H1 (cell line): ENCODE results near the gene LIMK2. TPM values are rescaled to one million over a fixed set of nuclear protein-coding genes. Genes with fewer than 3 reads are reported as not detected.

Source experiments
- NRF1 ChIP-seq: IDR thresholded peaks from 2 replicates; pipeline ENCODE4 v1.6.1; 2011; ENCODE audit warnings: mild to moderate bottlenecking, low read depth, low read length, improper control_type of control experiment
- PHF8 ChIP-seq: fragments of 200-600 bp; sonication (generic); conservative IDR thresholded peaks from 2 replicates; pipeline ENCODE4 v1.7.1; 2012; ENCODE audit warnings: low read depth, mild to moderate bottlenecking, inconsistent platforms, low read length, moderate library complexity
- RNF2 ChIP-seq: fragments of 200-900, 300-1000 bp; sonication (generic); IDR thresholded peaks from 2 replicates; pipeline ENCODE4 v1.7.1; 2016; ENCODE audit warnings: borderline replicate concordance, low read depth, mild to moderate bottlenecking, antibody characterized with exemption, low read length; ENCODE audit not compliant: poor library complexity, severe bottlenecking; ENCODE audit errors: missing control alignments
- TBP ChIP-seq: IDR thresholded peaks from 2 replicates; pipeline ENCODE4 v1.6.1; 2011; ENCODE audit warnings: low read depth, low read length, improper control_type of control experiment
- polyA plus RNA-seq, 7 experiments: library from polyadenylated mRNA; depleted of rRNA in 3 of 7; stranded (reverse) in 5 of 7; unstranded in 2 of 7; fragments of >200 nt in 5 of 7; fragments of 200-250 nt in 2 of 7; gene quantifications; 1 replicate in 5 of 7; 2 replicates in 1 of 7; 4 replicates in 1 of 7; pipeline versions ENCODE4 v1.2.1 to v1.2.3, GENCODE V29; 2011 to 2013; ENCODE audit warnings: missing spikeins in 2 of 7, mixed read lengths in 2 of 7
- total RNA-seq: library from RNA; stranded (reverse); fragmentation: NEBNext Ultra II Directional; extraction: Animal tissue kit (Norgen Biotek cat#: 25700); gene quantifications from 2 replicates; pipeline ENCODE4 v1.2.1, GENCODE V29; 2021
- TF ChIP-seq, protein P1 (sequence below): fragments of 300-600 bp; sonication (generic); IDR thresholded peaks from 2 replicates; pipeline ENCODE4 v1.7.1; 2012; ENCODE audit warnings: low read length, moderate library complexity, mild to moderate bottlenecking, inconsistent platforms; ENCODE audit not compliant: insufficient replicate concordance
- TF ChIP-seq, protein P2 (sequence below), 3 experiments: IDR thresholded peaks; 1 replicate in 2 of 3; 2 replicates in 1 of 3; pipeline versions ENCODE4 v1.5.1 to v1.6.1; 2011; ENCODE audit warnings: low read length in 3 of 3, mild to moderate bottlenecking in 3 of 3, inconsistent platforms in 2 of 3, low read depth in 1 of 3, moderate library complexity in 1 of 3; ENCODE audit not compliant: insufficient read depth in 1 of 3; ENCODE audit errors: control extremely low read depth in 1 of 3

LIMK2 gene
- total and polyA plus RNA-seq, 2 of the 8 experiments (the other 6 are each of a cell fraction or from before 2014, with no cell fraction given), result 13.2 to 37.6 TPM

DNA sequence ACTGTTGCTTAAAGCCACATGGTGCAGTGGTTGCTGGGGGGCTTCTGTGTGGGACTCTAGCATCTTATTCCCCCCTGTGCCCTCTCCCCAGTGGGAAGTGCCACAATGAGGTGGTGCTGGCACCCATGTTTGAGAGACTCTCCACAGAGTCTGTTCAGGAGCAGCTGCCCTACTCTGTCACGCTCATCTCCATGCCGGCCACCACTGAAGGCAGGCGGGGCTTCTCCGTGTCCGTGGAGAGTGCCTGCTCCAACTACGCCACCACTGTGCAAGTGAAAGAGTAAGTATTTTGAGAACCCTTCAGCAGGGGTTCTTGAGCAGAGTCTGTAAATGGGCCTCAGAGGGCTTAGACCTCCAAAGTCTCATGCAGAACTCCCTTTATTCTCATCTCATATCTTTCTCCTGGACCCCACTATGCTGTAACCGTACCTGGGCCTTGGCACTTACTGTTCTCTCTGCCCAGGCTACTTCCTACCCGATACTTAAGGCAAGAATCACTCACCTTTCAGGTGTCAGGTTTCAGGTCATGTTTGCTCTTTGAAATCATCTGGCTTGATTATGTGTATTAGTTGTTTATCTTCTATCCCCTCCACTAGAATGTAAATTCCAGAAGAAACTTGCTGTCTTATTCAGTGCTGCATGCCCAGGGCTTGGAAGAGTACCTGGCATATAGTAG is 47.8 kb downstream of the LIMK2 start (continued):
- TF ChIP-seq, protein P1, sequence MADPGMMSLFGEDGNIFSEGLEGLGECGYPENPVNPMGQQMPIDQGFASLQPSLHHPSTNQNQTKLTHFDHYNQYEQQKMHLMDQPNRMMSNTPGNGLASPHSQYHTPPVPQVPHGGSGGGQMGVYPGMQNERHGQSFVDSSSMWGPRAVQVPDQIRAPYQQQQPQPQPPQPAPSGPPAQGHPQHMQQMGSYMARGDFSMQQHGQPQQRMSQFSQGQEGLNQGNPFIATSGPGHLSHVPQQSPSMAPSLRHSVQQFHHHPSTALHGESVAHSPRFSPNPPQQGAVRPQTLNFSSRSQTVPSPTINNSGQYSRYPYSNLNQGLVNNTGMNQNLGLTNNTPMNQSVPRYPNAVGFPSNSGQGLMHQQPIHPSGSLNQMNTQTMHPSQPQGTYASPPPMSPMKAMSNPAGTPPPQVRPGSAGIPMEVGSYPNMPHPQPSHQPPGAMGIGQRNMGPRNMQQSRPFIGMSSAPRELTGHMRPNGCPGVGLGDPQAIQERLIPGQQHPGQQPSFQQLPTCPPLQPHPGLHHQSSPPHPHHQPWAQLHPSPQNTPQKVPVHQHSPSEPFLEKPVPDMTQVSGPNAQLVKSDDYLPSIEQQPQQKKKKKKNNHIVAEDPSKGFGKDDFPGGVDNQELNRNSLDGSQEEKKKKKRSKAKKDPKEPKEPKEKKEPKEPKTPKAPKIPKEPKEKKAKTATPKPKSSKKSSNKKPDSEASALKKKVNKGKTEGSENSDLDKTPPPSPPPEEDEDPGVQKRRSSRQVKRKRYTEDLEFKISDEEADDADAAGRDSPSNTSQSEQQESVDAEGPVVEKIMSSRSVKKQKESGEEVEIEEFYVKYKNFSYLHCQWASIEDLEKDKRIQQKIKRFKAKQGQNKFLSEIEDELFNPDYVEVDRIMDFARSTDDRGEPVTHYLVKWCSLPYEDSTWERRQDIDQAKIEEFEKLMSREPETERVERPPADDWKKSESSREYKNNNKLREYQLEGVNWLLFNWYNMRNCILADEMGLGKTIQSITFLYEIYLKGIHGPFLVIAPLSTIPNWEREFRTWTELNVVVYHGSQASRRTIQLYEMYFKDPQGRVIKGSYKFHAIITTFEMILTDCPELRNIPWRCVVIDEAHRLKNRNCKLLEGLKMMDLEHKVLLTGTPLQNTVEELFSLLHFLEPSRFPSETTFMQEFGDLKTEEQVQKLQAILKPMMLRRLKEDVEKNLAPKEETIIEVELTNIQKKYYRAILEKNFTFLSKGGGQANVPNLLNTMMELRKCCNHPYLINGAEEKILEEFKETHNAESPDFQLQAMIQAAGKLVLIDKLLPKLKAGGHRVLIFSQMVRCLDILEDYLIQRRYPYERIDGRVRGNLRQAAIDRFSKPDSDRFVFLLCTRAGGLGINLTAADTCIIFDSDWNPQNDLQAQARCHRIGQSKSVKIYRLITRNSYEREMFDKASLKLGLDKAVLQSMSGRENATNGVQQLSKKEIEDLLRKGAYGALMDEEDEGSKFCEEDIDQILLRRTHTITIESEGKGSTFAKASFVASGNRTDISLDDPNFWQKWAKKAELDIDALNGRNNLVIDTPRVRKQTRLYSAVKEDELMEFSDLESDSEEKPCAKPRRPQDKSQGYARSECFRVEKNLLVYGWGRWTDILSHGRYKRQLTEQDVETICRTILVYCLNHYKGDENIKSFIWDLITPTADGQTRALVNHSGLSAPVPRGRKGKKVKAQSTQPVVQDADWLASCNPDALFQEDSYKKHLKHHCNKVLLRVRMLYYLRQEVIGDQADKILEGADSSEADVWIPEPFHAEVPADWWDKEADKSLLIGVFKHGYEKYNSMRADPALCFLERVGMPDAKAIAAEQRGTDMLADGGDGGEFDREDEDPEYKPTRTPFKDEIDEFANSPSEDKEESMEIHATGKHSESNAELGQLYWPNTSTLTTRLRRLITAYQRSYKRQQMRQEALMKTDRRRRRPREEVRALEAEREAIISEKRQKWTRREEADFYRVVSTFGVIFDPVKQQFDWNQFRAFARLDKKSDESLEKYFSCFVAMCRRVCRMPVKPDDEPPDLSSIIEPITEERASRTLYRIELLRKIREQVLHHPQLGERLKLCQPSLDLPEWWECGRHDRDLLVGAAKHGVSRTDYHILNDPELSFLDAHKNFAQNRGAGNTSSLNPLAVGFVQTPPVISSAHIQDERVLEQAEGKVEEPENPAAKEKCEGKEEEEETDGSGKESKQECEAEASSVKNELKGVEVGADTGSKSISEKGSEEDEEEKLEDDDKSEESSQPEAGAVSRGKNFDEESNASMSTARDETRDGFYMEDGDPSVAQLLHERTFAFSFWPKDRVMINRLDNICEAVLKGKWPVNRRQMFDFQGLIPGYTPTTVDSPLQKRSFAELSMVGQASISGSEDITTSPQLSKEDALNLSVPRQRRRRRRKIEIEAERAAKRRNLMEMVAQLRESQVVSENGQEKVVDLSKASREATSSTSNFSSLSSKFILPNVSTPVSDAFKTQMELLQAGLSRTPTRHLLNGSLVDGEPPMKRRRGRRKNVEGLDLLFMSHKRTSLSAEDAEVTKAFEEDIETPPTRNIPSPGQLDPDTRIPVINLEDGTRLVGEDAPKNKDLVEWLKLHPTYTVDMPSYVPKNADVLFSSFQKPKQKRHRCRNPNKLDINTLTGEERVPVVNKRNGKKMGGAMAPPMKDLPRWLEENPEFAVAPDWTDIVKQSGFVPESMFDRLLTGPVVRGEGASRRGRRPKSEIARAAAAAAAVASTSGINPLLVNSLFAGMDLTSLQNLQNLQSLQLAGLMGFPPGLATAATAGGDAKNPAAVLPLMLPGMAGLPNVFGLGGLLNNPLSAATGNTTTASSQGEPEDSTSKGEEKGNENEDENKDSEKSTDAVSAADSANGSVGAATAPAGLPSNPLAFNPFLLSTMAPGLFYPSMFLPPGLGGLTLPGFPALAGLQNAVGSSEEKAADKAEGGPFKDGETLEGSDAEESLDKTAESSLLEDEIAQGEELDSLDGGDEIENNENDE, result no peak
- TF ChIP-seq PHF8 (no peak), TBP (no peak), RNF2 (no peak), NRF1 (no peak)
- TF ChIP-seq, protein P2, sequence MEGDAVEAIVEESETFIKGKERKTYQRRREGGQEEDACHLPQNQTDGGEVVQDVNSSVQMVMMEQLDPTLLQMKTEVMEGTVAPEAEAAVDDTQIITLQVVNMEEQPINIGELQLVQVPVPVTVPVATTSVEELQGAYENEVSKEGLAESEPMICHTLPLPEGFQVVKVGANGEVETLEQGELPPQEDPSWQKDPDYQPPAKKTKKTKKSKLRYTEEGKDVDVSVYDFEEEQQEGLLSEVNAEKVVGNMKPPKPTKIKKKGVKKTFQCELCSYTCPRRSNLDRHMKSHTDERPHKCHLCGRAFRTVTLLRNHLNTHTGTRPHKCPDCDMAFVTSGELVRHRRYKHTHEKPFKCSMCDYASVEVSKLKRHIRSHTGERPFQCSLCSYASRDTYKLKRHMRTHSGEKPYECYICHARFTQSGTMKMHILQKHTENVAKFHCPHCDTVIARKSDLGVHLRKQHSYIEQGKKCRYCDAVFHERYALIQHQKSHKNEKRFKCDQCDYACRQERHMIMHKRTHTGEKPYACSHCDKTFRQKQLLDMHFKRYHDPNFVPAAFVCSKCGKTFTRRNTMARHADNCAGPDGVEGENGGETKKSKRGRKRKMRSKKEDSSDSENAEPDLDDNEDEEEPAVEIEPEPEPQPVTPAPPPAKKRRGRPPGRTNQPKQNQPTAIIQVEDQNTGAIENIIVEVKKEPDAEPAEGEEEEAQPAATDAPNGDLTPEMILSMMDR (IDR thresholded peaks at IDR 0.05; ENCODE audit: control extremely low read depth in 1 of 3, insufficient read depth in 1 of 3, low read depth in 1 of 3, low read length in 3 of 3), result no peak
